HFFc6 (cell line): Measurements from ENCODE around the gene CCDC88B. TPM values are rescaled to one million over a fixed set of nuclear protein-coding genes. Genes with fewer than 3 reads are reported as not detected.
A peak's percentile ranks its signal among the peaks of the same experiment; 100 is the strongest.

Experiments
- DNase-seq: peaks from one replicate; pipeline ENCODE4 v3.0.0-alpha.2; 2018
- H3K27ac Mint-ChIP-seq: 2 replicates; pipeline ENCODE4 v1.8.0; 2020; ENCODE audit warnings: mild to moderate bottlenecking, mixed read lengths
- H3K27me3 Mint-ChIP-seq: 2 replicates; pipeline ENCODE4 v1.8.0; 2021; ENCODE audit warnings: mild to moderate bottlenecking, moderate library complexity, mixed read lengths; ENCODE audit not compliant: insufficient read depth
- H3K36me3 Mint-ChIP-seq: 2 replicates; pipeline ENCODE4 v1.8.0; 2021; ENCODE audit warnings: low read depth, mixed read lengths
- H3K4me1 Mint-ChIP-seq: 2 replicates; pipeline ENCODE4 v1.8.0; 2020; ENCODE audit warnings: low read depth, mixed read lengths
- H3K4me3 Mint-ChIP-seq: 2 replicates; pipeline ENCODE4 v1.8.0; 2020; ENCODE audit warnings: mild to moderate bottlenecking, moderate library complexity, mixed read lengths
- H3K9me3 Mint-ChIP-seq: 2 replicates; pipeline ENCODE4 v1.8.0; 2020; ENCODE audit warnings: mild to moderate bottlenecking, mixed read lengths
- microRNA-seq: library from miRNA; unstranded; fragments of <30 nt; microRNA quantifications from one replicate; pipeline ENCODE4, GENCODE V29; 2019
- total RNA-seq, 6 experiments: library from RNA; stranded (reverse); fragmentation: NEBNext Ultra II Directional; extraction: Animal tissue kit (Norgen Biotek cat#: 25700); gene quantifications; 2 replicates in 1 of 6; 3 replicates in 5 of 6; pipeline ENCODE4 v1.2.3, GENCODE V29; 2021
- TF ChIP-seq, protein P1 (sequence below): fragments of 200-600 bp; sonication (generic); IDR thresholded peaks from 2 replicates; pipeline ENCODE4 v1.5.0; 2021; ENCODE audit warnings: antibody characterized with exemption, mild to moderate bottlenecking

Gene CCDC88B
- total RNA-seq, 6 experiments from 2014 or later = 0.45 to 1.9 (median 1.7) TPM

GRCh38 chr11:64401775-64402174, 61.8 kb downstream of the CCDC88B start:
- Mint-ChIP-seq H3K27me3 (peaks cover 66% of the 10 kb centered on the region), H3K4me3 (no peak overlapping the region), H3K9me3 (peaks cover 10% of the 10 kb centered on the region), H3K36me3 (no peaks in the 10 kb centered on the region; the same call in 1 of the 2 replicates), H3K4me1 (peaks cover 6% of the 10 kb centered on the region; the same call in 1 of the 2 replicates), H3K27ac (no peak overlapping the region)
- TF ChIP-seq, protein P1, sequence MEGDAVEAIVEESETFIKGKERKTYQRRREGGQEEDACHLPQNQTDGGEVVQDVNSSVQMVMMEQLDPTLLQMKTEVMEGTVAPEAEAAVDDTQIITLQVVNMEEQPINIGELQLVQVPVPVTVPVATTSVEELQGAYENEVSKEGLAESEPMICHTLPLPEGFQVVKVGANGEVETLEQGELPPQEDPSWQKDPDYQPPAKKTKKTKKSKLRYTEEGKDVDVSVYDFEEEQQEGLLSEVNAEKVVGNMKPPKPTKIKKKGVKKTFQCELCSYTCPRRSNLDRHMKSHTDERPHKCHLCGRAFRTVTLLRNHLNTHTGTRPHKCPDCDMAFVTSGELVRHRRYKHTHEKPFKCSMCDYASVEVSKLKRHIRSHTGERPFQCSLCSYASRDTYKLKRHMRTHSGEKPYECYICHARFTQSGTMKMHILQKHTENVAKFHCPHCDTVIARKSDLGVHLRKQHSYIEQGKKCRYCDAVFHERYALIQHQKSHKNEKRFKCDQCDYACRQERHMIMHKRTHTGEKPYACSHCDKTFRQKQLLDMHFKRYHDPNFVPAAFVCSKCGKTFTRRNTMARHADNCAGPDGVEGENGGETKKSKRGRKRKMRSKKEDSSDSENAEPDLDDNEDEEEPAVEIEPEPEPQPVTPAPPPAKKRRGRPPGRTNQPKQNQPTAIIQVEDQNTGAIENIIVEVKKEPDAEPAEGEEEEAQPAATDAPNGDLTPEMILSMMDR = no peak
- no peak for DNase-seq

DNA sequence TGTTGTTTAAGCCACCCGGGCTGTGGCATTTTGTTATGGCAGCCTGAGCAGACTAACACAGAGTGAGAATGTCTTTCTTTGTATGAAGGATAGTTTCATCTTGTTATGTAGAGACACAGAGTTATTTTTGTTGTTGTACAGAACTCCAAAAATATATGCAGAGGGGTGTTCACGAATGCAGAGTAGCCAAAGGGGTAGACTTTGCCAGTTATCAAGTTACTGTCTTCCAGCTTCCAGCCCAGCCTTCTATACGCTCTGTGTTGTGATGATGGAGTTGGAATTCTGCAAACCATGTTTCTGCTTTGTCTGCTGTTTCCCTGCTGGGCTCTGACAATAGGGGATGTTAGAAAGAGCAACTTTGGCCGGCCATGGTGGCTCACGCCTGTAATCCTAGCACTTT, 63.1 kb downstream of the CCDC88B start:
- no peaks in the 10 kb centered on the region; the same call in 1 of the 2 replicates for H3K36me3 Mint-ChIP-seq
- TF ChIP-seq, protein P1 = no peak

GRCh38 chr11:64406221-64406946, 66.4 kb downstream of the CCDC88B start:
- H3K27ac Mint-ChIP-seq = no peak overlapping the region
- H3K4me3 Mint-ChIP-seq = no peak overlapping the region
- peaks cover 6% of the 10 kb centered on the region; the same call in 1 of the 2 replicates for H3K4me1 Mint-ChIP-seq
- peaks cover 72% of the 10 kb centered on the region for H3K27me3 Mint-ChIP-seq
- TF ChIP-seq, protein P1 = no peak
- DNase-seq = no peak
- peaks cover 10% of the 10 kb centered on the region for H3K9me3 Mint-ChIP-seq
- no peaks in the 10 kb centered on the region; the same call in 1 of the 2 replicates for H3K36me3 Mint-ChIP-seq

More for the DNA sequence above, 63.1 kb downstream of the CCDC88B start:
- H3K27ac Mint-ChIP-seq = no peak overlapping the region
- H3K4me3 Mint-ChIP-seq = no peak overlapping the region
- DNase-seq = no peak
- H3K9me3 Mint-ChIP-seq = peaks cover 10% of the 10 kb centered on the region
- H3K4me1 Mint-ChIP-seq = peaks cover 6% of the 10 kb centered on the region; the same call in 1 of the 2 replicates
- H3K27me3 Mint-ChIP-seq = peaks cover 57% of the 10 kb centered on the region

Small RNA genes lying within 50 kb of the gene (microRNA-seq; reads per million reads assigned to microRNA genes)
- gene MIR1237 (39.4 reads per million, percentile 34 among the genes with 10 or more reads in this experiment), gene MIR7155 (not detected)

Other genes starting within 250 kb of the CCDC88B start
- 10 to 100 TPM; 11.8 to 17.0 (median 13.1) TPM for gene MACROD1, start 174.1 kb upstream of the CCDC88B start, total RNA-seq
- gene STIP1, start 154.0 kb upstream of the CCDC88B start, total RNA-seq = 100 to 1,000 TPM; 203 to 259 (median 210) TPM
- 1 to 10 TPM; 1.2 to 2.8 (median 1.7) TPM for gene FERMT3, start 133.5 kb upstream of the CCDC88B start, total RNA-seq
- 10 to 100 TPM; 32.6 to 41.1 (median 39.7) TPM for gene TRPT1, start 114.0 kb upstream of the CCDC88B start, total RNA-seq
- gene NUDT22, start 113.9 kb upstream of the CCDC88B start, total RNA-seq = 10 to 100 TPM; 46.6 to 57.7 (median 53.7) TPM
- gene DNAJC4, start 109.7 kb upstream of the CCDC88B start, total RNA-seq = 10 to 100 TPM; 21.7 to 29.5 (median 23.2) TPM
- gene VEGFB, start 105.6 kb upstream of the CCDC88B start, total RNA-seq = 10 to 100 TPM; 65.1 to 80.6 (median 71.2) TPM
- 10 to 100 TPM; 54.1 to 95.6 (median 73.1) TPM for gene FKBP2, start 99.1 kb upstream of the CCDC88B start, total RNA-seq
- gene PPP1R14B, start 93.3 kb upstream of the CCDC88B start, total RNA-seq = 100 to 1,000 TPM; 386 to 478 (median 429) TPM
- 10 to 100 TPM; 48.1 to 58.0 (median 51.8) TPM for gene PLCB3, start 88.7 kb upstream of the CCDC88B start, total RNA-seq
- gene BAD, start 55.5 kb upstream of the CCDC88B start, total RNA-seq = 10 to 100 TPM; 65.9 to 75.0 (median 68.8) TPM
- 10 to 100 TPM; 27.9 to 42.1 (median 34.7) TPM for gene GPR137, start 54.4 kb upstream of the CCDC88B start, total RNA-seq
- under 1 TPM in 1 of 6 experiments, not detected in 5; 0.14 TPM for gene KCNK4, start 48.9 kb upstream of the CCDC88B start, total RNA-seq
- gene CATSPERZ, start 39.8 kb upstream of the CCDC88B start, total RNA-seq = under 1 TPM in 1 of 6 experiments, not detected in 5; 0.31 TPM
- 10 to 100 TPM; 18.9 to 25.0 (median 21.7) TPM for gene ESRRA, start 34.7 kb upstream of the CCDC88B start, total RNA-seq
- 100 to 1,000 TPM; 246 to 269 (median 261) TPM for gene TRMT112, start 22.6 kb upstream of the CCDC88B start, total RNA-seq
- gene PRDX5, start 22.1 kb upstream of the CCDC88B start, total RNA-seq = 100 to 1,000 TPM; 161 to 207 (median 186) TPM
- 10 to 100 TPM; 42.9 to 63.4 (median 56.6) TPM for gene RPS6KA4, start 19.0 kb downstream of the CCDC88B start, total RNA-seq
- not detected for gene SLC22A11, start 215.7 kb downstream of the CCDC88B start, total RNA-seq